ENCODE measurements around the gene CUL9.
A peak's percentile ranks its signal among the peaks of the same experiment; 100 is the strongest.

The CUL9 gene

DNA sequence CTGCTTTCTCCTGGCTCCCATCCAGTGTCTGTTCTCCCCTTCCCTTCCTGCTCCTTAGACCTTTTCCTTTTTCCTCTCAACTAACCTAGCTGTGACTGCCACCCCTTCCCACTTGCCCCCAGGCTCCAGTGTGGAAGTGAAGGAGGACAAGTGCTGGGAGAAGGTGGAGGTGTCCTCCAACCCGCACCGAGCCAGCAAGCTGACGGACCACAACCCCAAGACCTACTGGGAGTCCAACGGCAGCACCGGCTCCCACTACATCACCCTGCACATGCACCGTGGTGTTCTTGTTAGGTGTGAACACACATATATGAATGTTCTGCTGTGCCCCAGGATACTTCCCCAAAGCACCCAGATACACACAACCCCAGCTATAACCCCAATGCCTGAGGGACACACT, 18.5 kb downstream of the CUL9 start:
- no peak for DNase-seq

- no peak for DNase-seq
Measured at GRCh38 chr6:43202451-43202850, 20.5 kb downstream of the CUL9 start.

GRCh38 chr6:43203029-43203717, 21.2 kb downstream of the CUL9 start:
- no peak for DNase-seq

DNA sequence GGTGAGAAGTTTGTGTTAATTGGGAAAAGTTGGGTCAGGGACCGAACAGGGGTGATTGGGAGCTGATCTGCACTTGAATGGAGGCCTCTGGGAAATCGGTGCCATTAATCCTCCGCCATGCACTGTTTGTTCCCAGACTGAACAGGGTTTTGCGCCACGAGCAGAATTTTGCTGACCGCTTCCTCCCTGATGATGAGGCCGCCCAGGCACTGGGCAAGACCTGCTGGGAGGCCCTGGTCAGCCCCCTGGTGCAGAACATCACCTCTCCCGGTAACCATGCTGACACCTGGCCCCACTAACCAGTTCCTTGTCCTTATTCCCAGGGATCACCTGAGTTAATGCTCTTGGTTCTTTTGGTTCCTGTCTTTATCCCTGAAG, 21.7 kb downstream of the CUL9 start:
- DNase-seq = no peak

DNA sequence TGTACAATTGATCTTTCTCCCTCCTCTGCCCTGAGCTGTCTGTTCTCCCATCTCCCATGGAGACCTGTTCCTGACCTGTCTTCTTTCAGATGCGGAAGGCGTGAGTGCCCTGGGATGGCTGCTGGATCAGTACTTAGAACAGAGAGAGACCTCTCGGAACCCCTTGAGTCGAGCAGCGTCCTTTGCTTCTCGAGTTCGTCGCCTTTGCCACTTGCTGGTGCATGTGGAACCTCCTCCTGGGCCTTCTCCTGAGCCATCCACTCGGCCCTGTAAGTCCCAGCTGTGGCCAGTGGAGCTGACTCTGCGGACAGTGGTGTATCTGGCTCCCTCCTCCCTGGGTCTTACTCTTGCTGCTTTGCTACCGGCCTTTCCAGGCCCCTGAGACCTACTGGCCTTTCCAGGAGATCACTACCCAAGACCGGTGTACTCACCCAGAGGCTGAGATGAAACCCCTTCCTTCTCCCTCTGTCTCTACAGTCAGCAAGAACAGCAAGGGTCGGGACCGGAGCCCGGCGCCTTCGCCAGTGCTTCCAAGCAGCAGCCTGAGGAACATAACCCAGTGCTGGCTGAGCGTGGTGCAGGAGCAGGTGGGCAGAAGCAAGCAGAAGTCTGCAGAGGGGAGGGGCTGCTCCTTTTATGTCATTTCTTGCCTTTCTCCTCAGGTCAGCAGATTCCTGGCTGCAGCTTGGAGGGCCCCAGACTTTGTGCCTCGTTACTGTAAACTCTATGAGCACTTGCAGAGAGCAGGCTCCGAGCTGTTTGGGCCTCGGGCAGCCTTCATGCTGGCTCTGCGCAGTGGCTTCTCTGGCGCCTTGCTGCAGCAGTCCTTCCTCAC, 22.5 kb downstream of the CUL9 start:
- DNase-seq = no peak

DNA sequence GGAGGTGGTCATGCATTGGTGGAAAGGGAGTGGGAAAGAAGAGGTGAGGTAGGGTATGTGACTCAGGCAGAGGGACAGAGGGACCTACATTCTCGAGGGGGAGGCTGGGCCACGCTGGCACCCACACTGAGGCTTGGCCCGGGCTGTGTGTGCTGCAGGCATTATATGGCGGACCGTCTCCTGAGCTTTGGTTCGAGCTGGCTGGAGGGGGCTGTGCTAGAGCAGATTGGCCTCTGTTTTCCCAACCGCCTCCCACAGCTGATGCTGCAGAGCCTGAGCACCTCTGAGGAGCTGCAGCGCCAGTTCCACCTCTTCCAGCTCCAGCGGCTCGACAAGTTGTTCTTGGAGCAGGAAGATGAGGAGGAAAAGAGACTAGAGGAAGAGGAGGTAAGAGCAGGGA, 23.9 kb downstream of the CUL9 start:
- no peak for DNase-seq

GRCh38 chr6:43207286-43207685, 25.3 kb downstream of the CUL9 start:
- no peak for DNase-seq

GRCh38 chr6:43211955-43212354, 30.0 kb downstream of the CUL9 start:
- no peak for DNase-seq

- no peak for DNase-seq
Measured at GRCh38 chr6:43213431-43213830, 31.4 kb downstream of the CUL9 start.

DNA sequence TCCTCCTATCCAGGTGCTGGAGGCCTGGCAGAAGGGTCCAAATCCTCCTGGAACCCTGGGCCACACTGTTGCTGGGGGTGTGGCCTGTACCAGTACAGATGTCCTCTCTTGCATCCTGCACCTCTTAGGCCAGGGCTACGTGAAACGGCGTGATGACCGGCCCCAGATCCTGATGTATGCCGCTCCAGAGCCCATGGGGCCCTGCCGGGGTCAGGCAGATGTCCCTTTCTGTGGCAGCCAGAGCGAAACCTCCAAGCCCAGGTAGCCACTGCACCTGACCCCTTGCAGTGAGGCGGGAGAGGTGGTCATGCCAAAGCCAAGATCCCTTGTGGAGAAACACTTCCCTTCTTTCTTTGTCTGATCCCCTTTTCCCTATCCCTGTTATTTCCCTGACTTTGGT, 33.1 kb downstream of the CUL9 start:
- DNase-seq = no peak

DNA sequence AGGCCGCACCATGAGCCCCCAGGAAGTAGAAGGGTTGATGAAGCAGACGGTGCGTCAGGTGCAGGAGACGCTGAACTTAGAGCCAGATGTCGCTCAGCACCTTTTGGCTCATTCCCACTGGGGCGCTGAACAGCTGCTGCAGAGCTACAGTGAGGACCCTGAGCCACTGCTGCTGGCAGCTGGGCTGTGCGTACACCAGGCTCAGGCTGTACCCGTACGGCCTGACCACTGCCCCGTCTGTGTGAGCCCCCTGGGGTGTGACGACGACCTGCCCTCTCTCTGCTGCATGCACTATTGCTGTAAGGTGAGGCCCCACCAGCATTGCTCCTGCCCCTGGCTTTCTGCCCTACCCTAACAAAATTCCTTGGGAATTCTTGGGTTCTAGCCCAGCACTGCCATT, 34.2 kb downstream of the CUL9 start:
- no peak for DNase-seq

- DNase-seq = no peak
Measured at GRCh38 chr6:43217351-43217750, 35.4 kb downstream of the CUL9 start.

- DNase-seq = no peak
Measured at GRCh38 chr6:43219119-43219518, 37.1 kb downstream of the CUL9 start.

- DNase-seq = no peak
Measured at GRCh38 chr6:43219814-43220213, 37.8 kb downstream of the CUL9 start.

GRCh38 chr6:43220439-43220951, 38.5 kb downstream of the CUL9 start:
- DNase-seq = no peak

GRCh38 chr6:43221046-43221972, 39.3 kb downstream of the CUL9 start:
- no peak for DNase-seq

DNA sequence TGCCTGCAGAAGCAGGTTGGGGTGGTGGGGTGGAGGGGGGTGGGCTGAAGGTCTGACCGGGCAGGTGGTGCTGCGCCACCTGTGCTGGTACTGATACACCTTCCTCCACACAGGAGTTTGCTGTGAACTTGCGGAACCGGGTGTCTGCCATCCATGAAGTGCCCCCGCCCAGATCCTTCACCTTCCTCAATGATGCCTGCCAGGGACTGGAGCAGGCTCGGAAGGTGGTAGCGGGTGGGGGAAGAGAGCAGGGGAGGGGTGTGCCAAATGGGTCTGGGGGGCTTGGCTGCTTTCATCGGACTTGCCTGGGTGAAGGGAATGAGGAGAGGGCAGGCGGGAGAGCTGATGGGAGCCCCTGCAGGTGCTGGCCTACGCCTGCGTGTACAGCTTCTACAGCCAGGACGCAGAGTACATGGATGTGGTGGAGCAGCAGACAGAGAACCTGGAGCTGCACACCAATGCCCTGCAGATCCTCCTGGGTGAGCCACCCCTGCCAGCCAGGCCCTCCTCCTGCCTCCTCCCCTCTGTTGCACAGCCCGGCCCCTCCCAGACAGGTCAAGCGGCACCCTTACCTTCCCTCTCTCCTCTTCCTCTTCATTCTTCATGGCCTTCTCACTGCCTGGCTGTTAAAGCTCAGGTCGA, 40.5 kb downstream of the CUL9 start:
- no peak for DNase-seq

DNA sequence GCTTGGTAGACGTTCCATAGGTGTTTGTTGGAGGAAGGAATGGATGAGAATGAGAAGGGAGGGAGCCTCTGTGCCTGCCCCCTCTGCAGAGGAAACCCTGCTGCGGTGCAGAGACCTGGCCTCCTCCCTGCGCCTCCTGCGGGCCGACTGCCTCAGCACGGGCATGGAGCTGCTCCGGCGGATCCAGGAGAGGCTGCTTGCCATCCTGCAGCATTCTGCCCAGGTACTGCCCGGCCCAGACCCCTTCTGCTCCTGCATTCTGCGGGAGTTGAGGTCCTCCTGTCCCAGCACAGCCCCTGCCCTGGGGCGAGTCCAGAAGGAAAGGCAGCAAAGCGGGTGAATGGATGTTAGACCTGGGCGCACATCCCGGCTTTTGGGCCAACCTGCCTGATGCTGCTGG, 41.2 kb downstream of the CUL9 start:
- no peak for DNase-seq

- no peak for DNase-seq
Measured at GRCh38 chr6:43226192-43226851, 44.3 kb downstream of the CUL9 start.

DNA sequence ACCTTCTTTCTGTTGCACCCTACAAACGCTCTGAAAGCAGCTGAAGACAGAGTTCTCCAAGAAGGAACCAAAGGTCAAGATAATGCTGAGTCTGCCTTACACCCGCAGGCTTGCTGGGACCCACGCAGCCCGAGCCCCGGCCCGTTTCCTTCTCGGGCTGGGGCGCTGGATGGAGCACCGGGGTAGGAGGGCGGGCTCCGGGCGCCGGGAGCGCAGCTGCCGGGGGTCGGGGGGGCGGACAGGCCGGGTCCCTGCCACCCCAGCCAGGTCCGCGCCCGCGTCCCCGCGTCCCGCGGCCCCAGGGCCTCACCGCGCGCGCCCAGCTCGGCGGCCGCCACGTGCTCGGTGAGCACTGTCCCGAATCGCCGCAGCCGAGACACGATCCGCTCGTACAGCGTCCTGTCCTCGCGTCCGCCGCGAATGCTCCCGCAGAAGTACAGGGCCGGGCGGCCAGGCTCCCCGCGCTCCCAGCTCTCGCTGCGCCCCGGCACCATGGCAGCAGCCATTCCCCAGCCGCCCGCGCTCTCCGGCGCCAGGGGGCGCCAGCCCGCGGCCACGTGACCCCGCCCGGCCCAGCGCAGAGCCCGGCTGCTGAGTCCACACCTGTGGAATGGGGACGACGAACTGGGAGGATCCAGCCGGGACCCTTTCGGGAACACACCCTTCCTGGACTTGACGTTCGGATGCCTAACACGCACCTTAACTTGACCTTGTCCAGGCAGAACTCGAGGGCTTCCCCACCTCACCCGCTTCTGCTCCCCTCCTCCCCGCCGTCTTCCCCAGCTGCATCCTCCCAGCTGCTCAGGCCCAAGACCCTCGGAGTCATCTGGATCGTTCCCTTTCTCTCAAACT, 47.2 kb downstream of the CUL9 start, which contains the start of gene DNPH1:
Gene DNPH1 (minus strand): TSS at position 531 of the 852 bp plus-strand sequence. CDS start 25 bp downstream, at position 506.
- DNase-seq = peak; percentile 51 to 83 (median 71)
